ENCODE measurements around the gene VPS26C.

DNA sequence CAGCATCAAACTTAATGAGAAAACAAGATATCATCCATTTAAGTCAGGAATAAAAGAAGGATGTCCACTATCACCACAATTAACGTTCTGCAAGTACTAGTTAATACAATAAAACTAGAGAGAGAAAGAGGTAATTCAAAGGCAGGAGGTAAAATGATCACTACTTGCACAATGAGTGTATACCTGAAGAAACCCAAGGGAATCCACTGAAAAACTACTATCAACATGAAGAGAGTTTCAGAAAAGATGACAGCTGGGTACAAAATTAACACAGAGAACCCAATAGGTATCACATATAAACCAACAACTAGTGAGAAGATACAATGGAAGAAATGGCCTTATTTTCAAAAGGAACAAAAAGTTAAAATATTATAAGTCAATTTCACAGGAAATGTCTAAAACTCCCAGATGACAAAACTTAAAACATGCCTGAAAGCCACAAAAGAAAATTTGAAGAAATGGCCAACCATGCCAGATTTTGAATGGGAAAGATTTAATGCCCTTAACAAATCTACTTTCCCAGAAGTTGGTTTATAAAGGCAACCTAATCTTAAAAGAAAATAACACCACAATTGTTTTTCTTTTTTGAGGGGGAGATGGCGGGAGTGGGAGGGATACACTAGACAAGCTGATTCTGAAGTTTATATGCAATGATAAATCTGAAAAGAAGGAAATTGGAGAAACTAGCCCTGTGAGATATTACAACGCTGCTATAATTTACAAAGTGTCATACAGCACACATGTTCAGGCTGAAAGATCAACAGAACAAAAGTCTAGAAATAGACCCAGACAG, 17.8 kb downstream of the VPS26C start:
- TF ChIP-seq, protein P1, sequence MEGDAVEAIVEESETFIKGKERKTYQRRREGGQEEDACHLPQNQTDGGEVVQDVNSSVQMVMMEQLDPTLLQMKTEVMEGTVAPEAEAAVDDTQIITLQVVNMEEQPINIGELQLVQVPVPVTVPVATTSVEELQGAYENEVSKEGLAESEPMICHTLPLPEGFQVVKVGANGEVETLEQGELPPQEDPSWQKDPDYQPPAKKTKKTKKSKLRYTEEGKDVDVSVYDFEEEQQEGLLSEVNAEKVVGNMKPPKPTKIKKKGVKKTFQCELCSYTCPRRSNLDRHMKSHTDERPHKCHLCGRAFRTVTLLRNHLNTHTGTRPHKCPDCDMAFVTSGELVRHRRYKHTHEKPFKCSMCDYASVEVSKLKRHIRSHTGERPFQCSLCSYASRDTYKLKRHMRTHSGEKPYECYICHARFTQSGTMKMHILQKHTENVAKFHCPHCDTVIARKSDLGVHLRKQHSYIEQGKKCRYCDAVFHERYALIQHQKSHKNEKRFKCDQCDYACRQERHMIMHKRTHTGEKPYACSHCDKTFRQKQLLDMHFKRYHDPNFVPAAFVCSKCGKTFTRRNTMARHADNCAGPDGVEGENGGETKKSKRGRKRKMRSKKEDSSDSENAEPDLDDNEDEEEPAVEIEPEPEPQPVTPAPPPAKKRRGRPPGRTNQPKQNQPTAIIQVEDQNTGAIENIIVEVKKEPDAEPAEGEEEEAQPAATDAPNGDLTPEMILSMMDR (conservative IDR thresholded peaks at IDR 0.05) = no peak
- TF ChIP-seq ZFX (IDR thresholded peaks at IDR 0.05) = no peak

Measured in C4-2B (cell line).